HG02678 (cell line): Measurements from ENCODE around the gene PNRC2.

Experiments
- ATAC-seq: cut with Tn5 transposase; IDR thresholded peaks from one replicate; pipeline ENCODE4 v1.9.1; 2021; ENCODE audit warnings: mild to moderate bottlenecking, moderate library complexity; ENCODE audit not compliant: unreplicated experiment

PNRC2 gene, protein sequence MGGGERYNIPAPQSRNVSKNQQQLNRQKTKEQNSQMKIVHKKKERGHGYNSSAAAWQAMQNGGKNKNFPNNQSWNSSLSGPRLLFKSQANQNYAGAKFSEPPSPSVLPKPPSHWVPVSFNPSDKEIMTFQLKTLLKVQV

DNA sequence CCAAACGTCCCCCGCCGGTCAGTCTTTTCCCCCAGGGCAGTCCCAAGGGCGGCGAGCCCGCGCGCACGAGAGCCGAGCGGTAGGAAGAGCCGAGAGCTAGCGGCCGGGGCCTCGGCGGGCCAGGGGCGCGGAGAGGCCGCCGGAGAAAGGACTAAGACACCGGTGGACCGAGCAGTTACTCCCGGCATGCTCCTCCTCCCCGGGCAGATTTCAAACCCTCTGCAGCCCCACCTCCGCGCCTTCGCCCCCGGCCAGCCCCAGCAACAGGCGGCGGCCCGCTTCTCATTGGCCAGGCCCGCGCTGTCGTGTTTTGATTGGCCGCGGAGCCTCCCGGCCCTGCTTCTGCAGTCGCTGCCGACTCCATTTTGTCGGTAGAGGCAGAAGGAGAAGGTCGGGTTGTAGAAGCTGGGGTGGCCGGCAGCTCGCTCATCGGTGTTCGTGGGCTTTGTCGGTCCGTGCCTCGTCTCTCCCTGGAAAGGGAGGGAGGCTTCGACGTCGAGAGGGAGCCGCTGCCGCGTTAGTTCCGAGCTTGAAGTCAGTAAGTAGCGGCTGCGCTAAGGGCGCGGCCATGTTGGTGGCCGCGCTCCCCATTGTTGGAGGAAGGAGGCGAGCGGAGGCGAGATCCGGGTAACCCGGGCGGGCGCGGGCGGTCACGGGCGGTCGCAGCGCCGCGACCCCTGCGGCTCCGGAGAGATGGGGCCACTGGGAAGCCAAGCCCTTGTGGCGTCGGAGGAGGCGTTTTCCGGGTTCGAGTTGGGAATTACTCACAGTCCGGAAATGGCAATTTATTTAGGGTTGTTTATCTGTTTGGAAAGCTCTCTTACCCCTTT is at the start of gene PNRC2:
Gene PNRC2 (plus strand): TSS at position 368 of the 830 bp plus-strand sequence. CDS start 1,630 bp downstream, outside the sequence.
- peak; percentile 83 for ATAC-seq

- no peak for ATAC-seq
These were observed 49.5 kb upstream of the PNRC2 start for GRCh38 chr1:23910144-23910543.

GRCh38 chr1:23910553-23911246 is 48.9 kb upstream of the PNRC2 start:
- no peak for ATAC-seq

DNA sequence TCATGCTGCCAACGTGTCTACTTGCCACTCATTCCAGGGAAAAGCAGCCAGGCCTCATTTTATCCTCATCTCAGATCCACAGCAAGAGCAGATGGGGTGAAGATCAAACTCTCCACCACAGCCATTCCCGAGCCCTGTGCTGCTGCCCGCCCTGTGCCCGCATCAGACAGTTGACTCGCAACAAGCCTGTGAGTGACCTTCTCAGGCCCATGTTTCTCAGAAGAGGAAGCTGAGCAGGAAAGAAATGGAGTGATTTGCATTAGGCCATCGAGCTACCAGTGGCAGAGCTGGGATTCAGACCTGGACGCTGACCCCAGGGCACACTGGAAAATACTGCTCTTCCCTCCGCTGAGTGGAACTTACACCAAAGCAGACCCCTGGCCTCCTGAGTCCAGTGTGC is 47.7 kb upstream of the PNRC2 start:
- ATAC-seq: no peak

- ATAC-seq: no peak
These were observed 46.3 kb upstream of the PNRC2 start, which contains the start of gene CNR2 for GRCh38 chr1:23913212-23913880. Gene CNR2, minus strand, starts transcription at chr1:23913362. Its CDS starts 37,745 bp downstream, at chr1:23875617.

GRCh38 chr1:23914921-23915320 is 44.7 kb upstream of the PNRC2 start:
- no peak for ATAC-seq

GRCh38 chr1:23915466-23915865 is 44.2 kb upstream of the PNRC2 start:
- ATAC-seq: no peak

DNA sequence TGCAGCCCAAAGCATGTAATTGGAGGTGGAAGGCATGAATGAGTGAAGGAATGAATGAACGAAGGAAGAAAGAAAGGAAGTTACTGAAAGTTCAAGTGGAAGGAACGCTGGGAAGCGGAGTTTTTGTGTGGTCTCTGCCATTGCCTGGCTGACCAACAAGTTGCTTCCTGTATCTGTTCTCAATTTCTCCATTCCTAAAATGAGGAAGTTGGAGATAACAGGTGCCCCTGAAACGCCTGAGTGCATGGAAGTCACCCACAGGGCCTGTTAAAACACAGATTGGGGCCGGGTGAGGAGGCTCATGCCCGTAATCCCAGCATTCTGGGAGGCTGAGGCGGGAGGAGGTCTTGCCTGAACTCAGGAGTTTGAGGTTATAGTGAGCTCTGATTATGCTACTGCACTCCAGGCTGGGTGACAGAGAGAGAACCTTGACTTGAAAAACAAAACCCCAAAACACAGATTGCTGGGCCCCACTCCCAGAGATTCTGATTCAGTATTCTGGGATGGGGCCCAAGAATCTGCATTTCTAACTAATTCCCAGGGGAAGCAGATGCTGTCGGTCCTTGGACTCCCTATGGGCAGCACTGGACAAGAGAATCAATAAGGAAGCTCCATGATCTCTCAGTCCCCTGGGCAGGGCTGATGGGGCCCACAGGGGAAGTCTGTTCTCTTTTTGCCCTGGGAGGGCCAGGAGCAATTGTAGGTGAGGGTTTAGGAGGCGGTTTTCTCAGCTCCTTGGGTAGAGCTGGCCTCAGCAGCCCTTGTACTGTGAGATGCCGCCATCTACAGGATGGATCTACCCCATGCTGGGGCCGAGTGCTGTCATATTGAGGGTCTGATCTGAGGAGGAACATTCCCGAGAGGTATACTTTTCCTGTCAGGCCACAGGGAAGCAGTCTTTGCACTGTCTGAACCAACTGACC is 43.2 kb upstream of the PNRC2 start:
- ATAC-seq: peak; percentile 78

- no peak for ATAC-seq
These were observed 37.2 kb upstream of the PNRC2 start for GRCh38 chr1:23922321-23922943.

- ATAC-seq: no peak
These were observed 35.8 kb upstream of the PNRC2 start for GRCh38 chr1:23923592-23924499.

GRCh38 chr1:23924601-23925000 is 35.0 kb upstream of the PNRC2 start:
- ATAC-seq: no peak

DNA sequence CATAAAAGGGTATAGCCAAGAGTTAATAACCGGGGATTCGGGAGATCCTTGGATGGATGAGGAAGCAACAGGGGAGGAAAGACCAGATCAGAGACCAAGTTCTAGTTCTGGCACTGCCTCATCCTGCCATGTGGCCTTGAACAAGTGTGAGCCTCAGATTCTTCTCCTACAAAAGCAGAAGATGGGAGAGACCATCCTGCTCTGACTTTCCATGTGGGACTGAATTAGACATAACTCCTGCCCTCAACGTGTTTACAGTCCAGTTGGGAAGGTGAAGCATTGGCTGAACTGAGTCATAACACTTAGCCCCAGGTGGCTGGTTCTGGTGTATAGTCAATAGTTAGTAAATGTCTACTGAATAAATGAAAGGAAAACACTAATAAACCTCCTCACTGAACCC is 34.3 kb upstream of the PNRC2 start:
- ATAC-seq: no peak

DNA sequence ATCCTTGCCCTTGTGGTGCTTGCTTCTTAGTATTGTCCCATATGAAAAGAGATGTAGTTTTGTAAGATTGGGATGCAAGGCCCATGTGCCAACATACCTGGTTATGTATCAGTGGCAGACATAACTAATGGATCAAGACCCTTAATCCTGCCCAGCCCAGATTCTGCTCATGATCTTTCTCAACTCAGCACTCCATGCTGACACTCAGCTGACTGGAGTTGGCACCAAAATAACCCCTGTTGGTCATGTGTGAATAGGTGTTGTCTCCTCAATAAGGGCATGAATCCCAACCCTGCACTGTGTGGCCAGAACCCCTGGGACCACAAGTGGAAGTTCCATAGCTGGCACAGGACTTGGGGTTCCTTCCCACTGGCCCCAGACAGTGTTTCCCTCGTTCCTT is 32.5 kb upstream of the PNRC2 start:
- no peak for ATAC-seq

- no peak for ATAC-seq
These were observed 30.8 kb upstream of the PNRC2 start for GRCh38 chr1:23928789-23929188.

GRCh38 chr1:23930270-23930669 is 29.4 kb upstream of the PNRC2 start:
- ATAC-seq: no peak

- no peak for ATAC-seq
These were observed 28.7 kb upstream of the PNRC2 start for GRCh38 chr1:23930861-23931490.

DNA sequence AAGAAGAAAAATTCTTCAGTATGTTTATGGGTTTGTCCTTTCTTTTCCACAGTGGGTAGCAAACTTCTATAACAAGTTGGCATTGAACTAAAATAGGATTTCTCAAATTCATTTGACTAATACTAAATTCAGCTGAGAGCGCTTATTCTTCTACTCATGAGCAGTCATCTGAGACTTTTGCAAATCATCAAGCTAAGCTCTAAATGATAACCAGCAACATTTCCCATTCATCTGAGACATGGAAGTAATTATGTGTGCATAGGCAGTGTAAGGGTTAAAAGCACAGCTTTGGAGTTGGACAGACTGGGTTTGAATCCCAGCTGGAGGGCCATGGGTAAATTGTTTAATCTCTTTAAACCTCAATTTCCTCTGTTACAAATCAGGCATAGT is 28.1 kb upstream of the PNRC2 start:
- no peak for ATAC-seq

GRCh38 chr1:23936481-23937176 is 23.0 kb upstream of the PNRC2 start:
- no peak for ATAC-seq
